Stimulated activated CD4-positive, alpha-beta T cell treated with anti-CD3 and anti-CD28 coated beads, Interleukin-2, amount 100 ng/mL, for 4 hours (primary cell): ENCODE measurements around the gene WNT7B.

ENCODE experiments used
- DNase-seq: peaks from one replicate; pipeline ENCODE4 v3.0.0-alpha.2; 2020; ENCODE audit warnings: low read depth

Gene WNT7B

DNA sequence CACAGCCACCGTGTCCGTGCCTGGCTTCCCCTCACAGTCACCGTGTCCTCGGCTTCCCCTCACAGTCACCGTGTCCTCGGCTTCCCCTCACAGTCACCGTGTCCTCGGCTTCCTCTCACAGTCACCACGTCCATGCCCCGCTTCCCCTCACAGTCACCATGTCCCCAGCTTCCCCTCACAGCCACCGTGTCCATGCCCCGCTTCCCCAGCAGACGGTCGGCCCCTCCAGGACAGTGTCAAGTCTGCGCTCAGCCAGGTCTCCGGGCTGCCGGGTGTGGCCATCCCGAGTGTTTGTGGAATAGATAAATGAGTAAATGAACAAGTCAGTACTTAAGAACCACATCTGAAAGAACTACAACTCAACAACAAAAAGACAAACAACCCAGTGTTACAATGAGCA lies 23.8 kb downstream of the WNT7B start:
- DNase-seq: no peak

DNA sequence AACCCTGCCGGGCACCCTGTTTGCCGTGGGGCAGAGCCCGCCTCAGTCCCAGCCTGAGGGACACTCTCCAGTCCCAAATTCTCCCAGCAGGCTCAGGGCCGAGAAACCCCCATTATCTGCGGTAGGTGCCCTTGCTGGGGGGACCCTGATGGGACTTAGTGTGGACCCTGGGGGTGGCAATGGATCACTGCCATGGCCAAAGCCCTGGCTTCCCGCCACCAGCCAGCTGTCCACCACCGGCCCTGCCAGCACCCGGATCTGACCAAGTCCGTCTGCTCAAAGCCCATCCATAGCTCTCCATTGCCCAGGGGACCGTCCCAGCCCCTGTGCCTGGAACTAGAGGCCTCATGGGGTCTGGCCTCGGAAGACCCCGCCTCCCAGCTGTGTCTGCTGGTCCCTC lies 24.4 kb downstream of the WNT7B start:
- DNase-seq: no peak

DNA sequence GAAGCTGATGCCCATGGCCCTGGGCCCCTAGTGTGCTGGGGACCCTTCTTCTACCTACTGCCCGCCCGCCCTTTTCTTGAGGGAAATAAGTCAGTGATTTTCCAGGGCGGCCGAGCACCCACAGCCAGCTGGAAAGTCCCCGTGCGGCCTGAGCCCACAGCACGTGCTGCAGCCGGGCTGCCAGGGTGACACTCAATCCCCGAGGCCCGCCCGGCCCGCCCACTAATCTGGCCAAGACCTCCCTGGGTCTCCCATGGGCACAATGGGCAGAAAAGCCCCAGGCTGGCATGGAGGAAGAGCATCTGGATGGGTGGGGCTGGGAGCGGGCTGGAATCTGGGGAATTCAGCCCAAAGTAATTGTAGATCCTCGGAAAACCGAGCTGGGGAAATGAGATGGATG lies 24.8 kb downstream of the WNT7B start:
- DNase-seq: no peak

DNA sequence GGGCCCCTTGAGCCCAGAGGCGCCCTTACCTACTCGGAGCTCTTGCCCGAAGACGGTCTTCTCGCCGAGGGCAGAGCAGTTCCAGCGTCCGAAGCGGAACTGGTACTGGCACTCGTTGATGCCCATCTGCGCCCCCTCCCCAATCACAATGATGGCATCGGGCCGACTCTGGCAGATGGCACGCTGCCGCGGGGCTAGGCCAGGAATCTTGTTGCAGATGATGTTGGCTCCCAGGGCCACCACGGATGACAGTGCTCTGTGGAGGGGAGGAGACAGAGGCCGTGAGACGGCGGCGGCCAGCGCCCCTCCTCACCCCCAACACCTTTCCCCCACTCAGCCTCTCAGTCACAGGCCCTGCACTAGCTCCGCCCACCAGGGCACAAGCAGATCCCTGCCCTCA lies 27.1 kb downstream of the WNT7B start:
- DNase-seq: no peak

DNA sequence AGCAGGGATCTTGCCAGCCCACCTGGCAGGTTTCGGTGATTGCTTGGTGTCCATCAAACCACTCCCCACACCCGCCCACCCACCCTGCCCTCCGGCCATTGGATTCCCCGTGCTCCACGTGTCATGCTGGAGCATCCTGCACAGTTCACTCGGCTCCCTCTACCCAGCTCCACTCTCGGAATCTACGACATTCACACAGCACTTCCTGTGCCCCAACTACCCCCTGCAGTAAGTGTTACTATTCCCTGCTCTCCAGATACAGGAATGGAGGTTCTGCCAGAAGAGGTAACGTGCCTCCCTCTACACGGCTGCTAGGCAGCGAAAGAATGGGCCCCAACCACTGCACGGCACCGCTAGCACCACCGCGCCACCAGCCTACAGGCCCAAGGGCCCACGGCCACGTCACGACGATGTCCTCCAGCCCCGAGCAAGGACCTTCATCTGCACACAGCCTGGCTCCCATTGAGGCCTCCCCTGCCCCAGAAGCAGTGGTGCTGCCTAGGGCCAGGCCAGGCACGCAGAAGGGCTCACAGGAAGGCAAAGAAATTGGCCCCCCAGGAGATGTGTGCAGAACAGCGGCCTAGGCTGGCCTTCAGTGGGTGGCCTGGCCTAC lies 27.6 kb downstream of the WNT7B start:
- no peak for DNase-seq

DNA sequence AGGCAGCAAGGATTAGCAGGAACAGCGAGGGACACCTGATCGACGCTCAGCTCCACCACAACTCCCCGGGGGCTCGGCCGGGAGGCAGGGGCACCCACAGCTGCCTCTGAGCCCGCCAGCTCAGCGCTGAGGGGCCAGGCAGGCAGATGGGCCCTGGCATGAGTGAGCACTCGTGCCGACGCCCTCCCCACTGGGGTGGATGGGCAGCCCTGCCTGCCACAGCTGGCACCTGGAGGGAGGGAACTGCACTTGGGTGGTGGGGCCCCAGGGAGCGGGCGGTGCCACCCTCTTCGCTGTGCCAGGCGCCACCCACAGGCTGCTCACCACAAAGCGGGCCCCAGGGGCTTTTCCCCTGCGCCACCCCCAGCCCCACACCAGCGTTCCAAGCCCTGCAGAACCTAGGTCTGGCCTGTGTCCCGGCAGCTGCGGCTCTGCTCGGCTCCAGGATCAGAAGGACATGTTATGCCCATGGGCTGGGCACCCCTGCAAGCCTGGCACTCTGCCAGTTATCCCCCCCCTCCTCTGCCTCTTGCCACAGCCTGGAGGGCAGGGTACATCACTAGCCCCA lies 28.8 kb downstream of the WNT7B start:
- DNase-seq: no peak

DNA sequence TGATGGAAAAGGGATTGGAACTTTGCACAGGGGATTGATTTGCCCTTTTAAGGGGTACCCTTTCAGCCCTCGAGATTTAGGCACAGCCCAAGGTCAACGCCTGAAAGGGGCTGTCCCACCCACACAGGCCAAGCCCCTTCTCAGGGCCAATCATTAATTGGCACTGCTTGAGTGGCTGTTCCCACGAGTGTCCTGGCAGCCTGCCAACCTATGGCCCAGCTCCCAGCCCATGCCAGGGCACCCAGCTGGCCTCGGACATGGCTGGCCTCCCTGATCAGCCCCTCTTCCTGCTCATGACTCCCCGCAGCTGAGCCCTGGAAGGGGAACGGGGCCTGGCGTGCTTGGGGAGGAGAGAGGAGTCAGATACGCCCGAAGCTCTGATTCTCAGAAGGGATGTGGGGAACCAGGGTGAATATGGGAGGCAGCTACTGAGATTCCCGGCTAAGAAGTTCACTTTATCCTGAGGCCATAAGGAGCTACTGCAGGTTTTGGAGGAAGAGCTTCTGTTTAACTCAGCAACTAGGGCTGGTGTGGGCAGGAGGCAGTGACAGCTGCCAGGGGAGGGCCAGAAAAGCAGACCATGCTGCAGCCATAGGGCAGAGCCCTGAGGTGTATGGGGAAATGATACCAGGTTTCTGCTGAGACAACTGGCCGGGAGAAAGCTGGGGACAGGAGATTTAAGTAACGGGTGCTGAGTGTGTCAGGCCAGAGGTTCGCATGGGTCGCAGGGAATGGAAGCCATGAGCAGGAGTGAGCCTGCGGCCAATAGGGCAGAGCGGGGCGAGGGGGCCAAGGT lies 30.0 kb downstream of the WNT7B start:
- no peak for DNase-seq

DNA sequence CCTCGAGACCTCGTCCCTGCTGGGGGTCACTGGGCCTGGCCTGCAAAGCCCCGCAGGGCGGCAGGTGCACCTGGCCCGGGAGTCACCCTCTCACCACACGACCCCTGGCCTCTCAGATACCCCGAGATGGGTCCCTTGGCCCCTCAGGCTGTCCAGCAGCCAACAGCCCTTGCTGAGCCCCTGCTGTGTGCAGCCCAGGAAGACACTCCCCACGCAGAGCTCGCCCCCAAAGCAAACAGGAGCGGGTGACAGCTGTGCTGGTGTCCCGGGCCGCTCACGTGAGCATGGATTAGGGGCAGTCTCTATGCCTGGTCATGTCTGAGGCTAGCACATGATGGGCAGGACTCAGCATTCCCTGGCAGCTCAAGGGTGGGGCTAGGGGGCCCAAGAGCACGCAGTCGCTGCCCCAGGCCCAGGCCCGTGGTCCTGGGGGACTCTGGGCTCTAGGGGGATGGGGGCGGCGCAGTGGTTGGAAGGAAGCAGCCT lies 31.3 kb downstream of the WNT7B start:
- no peak for DNase-seq

DNA sequence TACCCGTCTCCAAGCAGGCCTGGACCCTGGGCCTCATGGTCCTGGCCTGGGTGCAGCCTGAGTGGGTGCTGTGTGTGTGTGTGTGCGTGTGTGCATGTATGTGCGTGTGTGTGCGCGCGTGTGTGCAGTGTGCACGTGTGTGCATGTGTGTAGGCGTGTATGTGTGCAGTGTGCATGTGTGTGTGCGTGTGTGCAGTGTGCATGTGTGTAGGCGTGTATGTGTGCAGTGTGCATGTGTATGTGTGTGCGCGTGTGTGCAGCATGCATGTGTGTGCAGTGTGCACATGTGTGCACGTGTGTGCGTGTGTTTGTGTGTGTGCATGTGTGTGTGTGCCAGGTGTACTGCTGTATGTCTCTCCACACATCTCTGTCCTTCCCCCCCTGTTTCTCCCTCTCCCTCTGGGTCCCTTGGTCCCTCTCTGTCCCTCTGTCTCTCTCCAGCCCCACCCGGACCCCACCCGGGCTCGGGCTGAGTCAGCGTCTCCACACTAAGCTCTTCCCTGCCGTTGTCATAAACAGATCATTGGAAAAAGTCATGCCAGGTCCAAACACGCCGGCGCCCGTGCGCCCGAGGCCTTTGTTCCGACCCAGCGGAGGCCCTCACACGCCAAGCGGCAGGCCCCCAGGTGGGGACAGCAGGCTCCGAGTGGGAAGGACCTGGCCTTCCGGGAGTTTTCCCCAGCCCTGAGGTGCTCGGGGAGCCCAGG lies 34.0 kb downstream of the WNT7B start:
- no peak for DNase-seq

DNA sequence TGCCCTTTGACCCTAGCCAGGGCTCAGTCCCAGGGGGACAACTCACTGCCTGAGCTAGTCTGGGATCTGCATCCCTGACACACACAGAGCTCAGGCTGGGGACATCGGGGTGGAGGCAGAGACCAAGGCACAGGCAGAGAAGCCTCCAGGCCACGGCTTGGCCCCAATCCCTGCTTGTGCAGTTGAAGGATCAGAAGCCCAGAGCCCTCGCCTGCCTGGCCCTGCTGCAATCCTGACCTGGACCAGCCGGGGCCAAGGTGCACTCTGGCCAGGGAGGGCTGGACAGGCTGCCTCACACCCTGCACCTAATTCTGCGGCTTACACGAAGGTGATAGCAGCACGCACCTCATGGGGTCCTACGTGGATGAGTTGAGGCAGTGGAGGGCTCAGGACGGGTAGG lies 34.6 kb downstream of the WNT7B start:
- no peak for DNase-seq

DNA sequence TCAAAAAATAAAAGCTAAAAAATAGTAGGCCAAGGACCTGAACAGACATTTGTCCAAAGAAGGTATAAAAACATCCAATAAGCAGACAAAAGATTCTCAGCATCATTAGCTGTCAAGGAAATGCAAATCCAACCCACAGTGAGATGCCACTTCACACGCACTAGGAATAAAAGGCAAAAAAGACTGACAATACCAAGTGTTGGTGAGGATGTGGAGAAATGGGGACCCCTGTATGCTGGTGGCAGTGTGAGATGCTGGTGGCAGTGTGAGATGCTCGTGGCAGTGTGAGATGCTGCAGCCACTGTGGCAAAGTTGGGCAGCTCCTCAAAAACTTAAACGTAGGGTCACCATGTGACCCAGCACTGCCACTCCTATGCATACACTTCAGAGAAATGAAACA lies 38.0 kb downstream of the WNT7B start:
- no peak for DNase-seq

DNA sequence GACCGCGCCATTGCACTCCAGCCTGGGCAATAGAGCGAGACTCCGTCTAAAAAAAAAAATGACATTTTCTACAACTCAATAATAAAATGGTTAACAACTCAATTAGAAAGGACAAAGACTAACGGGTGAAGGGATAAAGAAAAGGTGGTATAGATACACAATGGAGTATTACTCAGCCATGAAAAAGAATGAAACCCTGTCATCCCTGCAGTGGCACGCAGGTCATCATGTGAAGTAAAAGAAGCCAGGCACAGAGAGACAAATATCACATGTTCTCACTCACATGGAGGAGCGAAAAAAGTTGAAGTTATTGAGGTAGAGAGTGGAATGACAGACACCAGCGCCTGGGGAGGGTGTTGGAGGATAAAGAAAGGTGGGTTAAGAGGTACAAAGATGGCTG lies 39.0 kb downstream of the WNT7B start:
- DNase-seq: no peak

DNA sequence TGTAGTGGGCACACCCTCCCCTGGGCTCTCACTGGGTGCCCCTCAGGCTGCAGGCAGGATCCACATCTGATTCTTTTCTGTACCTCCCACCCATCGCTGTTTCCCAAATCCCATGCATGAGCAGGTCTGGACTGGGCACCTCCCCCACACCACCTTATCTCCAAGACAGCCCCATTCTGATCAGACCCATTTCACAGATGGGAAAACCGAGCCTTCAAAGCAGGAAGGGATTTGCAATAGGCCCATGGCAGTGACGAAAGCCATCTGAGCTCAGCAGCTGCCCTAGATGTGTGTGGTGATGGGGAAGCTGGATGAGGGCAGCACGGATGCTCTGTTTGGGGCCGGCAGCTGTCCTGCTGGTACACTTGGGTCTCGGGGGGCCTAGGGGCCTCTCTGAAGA lies 41.4 kb downstream of the WNT7B start:
- no peak for DNase-seq

DNA sequence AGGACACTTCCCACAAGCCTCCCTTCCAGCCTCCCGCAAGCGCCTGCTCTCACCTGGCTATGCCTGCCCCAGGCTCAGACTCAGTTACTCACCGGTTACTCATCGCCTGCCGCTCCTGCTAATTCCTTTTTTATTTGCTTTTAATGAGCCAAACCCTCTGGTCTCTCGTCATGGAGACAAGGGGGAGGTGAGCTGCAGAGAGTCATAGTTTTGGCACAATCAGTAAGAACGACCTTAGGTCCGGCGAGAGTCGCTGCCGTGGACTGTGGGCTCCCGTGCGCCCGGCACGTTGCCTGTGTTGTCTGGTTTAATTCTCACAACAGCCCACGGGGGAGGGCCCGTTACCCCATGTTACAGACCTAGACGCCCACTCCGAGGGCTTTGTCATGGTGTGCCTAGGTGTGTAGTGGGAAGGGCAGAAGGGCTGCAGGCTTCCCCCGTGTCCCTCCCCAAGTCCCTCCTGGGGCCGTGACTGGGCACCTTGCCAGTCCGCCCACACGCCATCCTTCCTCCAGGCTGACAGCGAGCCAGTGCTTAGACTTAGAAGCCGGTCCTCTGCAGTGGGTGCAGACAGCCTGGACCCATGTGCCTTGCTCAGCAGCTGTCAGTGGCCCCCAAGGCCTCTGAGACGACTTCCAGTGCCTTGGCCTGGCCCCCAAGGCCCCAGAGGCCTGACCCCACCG lies 42.2 kb downstream of the WNT7B start:
- no peak for DNase-seq

DNA sequence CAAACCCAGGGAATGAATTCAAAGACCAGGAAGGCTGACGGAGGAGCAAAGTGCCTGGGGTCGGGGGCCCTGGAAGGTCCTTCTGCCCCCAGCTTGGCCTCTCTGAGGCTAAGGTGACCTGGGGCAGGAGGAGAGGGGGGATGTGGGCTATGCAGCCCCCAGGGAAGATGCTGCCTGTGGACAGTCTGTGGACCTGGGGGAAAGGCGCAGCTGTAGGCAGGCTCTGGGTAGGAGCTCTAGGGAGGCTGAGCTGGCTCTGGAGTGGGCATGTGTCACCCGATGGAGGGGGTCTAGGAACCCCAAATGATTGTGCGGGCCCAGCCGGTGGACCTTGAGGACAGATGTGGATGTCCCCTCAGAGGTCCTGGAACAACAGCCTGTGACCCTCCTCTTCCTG lies 42.8 kb downstream of the WNT7B start:
- DNase-seq: no peak

DNA sequence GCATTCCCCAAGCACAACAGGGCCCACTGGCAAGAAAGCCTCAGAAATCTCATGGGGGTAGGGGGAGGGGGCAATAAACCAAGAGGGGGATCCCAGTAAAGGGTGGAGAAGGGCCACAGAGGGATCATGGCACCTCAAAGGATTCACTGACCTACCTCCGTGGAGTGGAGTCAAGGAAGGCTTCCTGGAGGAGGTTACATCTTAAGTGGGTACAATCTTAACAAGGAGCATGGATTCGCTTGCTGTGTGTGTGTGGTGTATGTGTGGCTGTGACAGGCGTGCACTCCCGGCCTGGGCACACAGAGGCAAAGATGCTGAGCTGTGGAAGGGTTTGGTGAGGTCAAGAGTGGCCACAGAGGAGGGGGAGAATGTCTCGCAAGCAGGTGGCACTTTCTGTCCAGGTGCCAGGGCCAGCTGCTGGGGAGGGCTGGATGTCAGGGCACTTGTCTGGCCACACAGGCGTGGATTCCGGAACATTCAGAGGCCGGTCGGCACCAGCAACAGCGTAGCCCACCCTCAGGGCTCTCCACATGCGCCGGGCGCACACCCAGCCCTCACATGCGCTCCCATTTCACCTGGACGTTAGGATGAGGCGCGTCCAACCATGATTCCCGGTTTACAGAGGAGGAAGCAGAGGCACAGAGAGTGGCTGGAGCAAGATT lies 43.3 kb downstream of the WNT7B start:
- DNase-seq: no peak

DNA sequence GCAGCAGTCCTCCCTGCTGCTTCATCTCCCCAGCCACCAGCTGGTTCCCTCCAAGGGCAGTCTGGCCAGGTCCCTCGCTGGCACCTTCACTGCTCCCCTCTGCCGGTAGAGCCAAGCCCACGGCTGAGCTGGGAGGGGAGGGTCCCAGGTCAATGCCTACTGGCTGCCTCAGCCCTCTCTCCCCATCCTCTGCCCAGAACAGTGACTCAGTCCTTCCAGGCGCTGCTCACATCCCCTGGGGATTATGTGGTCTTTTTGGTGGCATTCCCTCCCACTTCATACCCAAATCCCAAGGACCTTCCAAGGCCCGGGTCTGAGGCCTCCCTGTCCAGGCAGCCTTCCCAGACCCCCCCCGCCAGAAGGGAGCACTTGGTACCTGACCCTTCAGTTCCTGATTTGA lies 44.9 kb downstream of the WNT7B start:
- no peak for DNase-seq

DNA sequence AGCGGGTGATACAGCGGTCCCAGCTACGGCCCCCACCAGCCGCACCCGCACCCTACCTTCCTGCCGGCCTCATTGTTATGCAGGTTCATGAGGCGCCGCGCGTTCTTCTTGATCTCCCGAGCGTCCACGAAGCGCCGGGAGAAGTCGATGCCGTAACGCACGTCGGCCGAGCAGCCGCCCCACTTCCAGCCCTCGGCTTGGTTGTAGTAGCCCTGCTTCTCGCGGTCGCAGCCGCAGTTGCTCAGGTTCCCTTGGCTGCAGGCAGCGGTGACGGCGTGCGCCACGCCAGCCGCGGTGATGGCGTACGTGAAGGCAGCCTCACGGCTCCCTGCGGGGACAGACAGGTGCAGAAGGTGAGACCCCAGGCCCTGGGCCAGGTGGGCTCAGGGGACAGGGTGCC lies 45.9 kb downstream of the WNT7B start:
- DNase-seq: no peak

DNA sequence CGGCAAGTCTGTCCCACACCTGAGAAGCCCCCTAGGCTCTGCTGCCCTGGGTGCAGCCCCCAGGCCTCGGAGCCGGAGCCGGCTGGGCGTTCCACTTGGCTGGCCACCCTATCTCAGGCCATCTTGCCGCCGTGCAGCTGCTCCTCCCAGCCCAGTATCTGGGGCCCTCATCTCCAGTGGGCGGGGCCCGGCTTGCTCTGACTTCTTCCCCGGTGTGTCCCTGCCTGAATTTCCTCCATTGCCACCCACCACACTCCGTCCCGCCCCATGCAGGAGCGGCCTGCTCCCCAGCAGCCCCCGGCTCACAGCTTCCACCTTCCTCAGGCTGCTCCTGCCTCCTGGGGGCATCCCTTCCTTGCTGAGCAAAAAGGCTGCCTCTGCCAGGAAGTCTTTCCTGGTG lies 46.6 kb downstream of the WNT7B start:
- no peak for DNase-seq

DNA sequence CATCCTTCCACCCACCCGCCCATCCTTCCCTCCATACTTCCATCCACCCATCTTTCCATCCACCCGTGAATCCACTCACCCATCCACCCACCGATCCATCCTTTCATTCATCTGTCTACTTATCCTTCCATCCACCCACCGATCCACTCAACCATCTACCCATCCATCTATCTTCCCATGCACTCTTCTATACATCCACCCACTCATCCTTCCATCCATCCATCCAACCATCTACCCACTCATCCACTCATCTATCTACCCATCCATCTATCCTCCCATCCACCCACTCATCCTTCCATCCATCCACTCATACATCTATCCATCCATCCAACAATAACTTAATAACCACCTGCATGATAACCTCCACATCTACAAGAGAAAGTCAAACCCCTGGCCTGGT lies 47.3 kb downstream of the WNT7B start:
- no peak for DNase-seq

DNA sequence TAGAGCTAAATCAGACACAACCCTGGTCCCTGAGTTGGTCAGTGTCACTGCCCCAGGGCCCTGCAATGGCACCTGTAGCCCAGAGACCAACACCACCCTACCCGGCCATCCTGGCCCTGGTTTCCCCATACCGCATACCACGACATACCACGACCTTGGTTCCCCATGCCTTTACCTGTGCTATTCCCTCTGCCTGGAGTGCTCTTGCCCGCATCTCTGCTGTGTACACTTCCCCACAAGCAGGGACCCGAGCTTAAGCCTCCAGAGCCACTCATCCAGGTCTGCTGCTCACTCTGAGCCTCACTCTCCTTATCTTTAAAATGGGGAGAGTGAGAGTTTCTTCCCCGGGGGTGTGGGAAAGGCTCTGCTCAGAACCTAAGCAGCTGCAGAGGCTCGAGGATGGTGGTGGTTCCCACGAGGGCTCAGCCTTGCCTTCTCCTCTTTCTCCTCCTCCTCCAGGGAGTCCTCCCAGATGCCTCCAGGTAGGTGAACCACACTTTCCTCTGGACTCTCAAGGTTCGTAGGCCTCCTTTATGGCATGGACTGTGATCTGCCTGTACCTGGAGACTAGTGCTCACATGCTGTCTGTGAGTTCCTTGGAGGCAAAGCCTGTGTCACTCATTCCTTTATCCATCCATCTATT lies 48.1 kb downstream of the WNT7B start:
- DNase-seq: no peak
